H1 (cell line): ENCODE measurements around the gene CUL9. TPM values are rescaled to one million over a fixed set of nuclear protein-coding genes. Genes with fewer than 3 reads are reported as not detected.

ENCODE experiments used
- CTCF ChIA-PET: fragments of 300-600 bp; sonication (Branson Sonifier 250); formaldehyde crosslinking; loops from one replicate; lab custom pipeline; 2021; ENCODE audit not compliant: partially characterized antibody; lab: Charles Lee
- POLR2A ChIA-PET: fragments of 300-600 bp; sonication (Branson Sonifier 250); formaldehyde crosslinking; loops from one replicate; lab custom pipeline; 2021; ENCODE audit warnings: inconsistent platforms; ENCODE audit not compliant: partially characterized antibody; lab: Charles Lee
- DNase-seq, 2 experiments: peaks; one replicate each; pipeline versions ENCODE4 v3.0.0 to v3.0.0-alpha.2; 2010 to 2022; ENCODE audit warnings: low spot score in 2 of 2, low read depth in 1 of 2, mixed read lengths in 1 of 2
- FAIRE-seq: peaks from 2 replicates; lab custom pipeline; 2011; peaks lifted over from hg19 to GRCh38; lab: Jason Lieb, UNC
- H2AFZ ChIP-seq: 2 replicates; pipeline ENCODE4 v1.8.1; 2012; ENCODE audit warnings: low read length, inconsistent platforms
- H2AK5ac ChIP-seq: 2 replicates; pipeline ENCODE4 v1.6.1; 2013; ENCODE audit warnings: low read depth, low read length
- H2BK120ac ChIP-seq: replicated peaks from 2 replicates; pipeline ENCODE3; 2013; ENCODE audit warnings: low read depth, low read length, inconsistent platforms
- H2BK12ac ChIP-seq: 2 replicates; pipeline ENCODE4 v1.6.1; 2013; ENCODE audit warnings: low read depth, low read length
- H2BK15ac ChIP-seq: 2 replicates; pipeline ENCODE4 v1.6.1; 2013; ENCODE audit warnings: low read length
- H2BK20ac ChIP-seq: 2 replicates; pipeline ENCODE4 v1.6.1; 2013; ENCODE audit warnings: low read length
- H2BK5ac ChIP-seq: 2 replicates; pipeline ENCODE4 v1.6.1; 2013; ENCODE audit warnings: low read depth, low read length
- H3K14ac ChIP-seq: 2 replicates; pipeline ENCODE4 v1.6.1; 2013; ENCODE audit warnings: inconsistent platforms; ENCODE audit not compliant: insufficient read length
- H3K18ac ChIP-seq: 2 replicates; pipeline ENCODE4 v1.6.1; 2013; ENCODE audit warnings: low read length; ENCODE audit errors: extremely low read depth
- H3K23ac ChIP-seq: 2 replicates; pipeline ENCODE4 v1.6.1; 2013; ENCODE audit warnings: inconsistent platforms; ENCODE audit not compliant: insufficient read length
- H3K23me2 ChIP-seq: 2 replicates; pipeline ENCODE4 v1.6.1; 2013; ENCODE audit warnings: low read depth, low read length
- H3K27ac ChIP-seq: 2 replicates; pipeline ENCODE4 v1.6.1; 2011; ENCODE audit warnings: low read depth, low read length, inconsistent platforms
- H3K27me3 ChIP-seq, 4 experiments: replicated peaks in 1 of 4; 1 replicate in 1 of 4; 2 replicates in 3 of 4; pipeline versions ENCODE4 v1.6.1 to v1.8.1; 2011 to 2013; ENCODE audit warnings: low read length in 3 of 4, mild to moderate bottlenecking in 3 of 4, inconsistent platforms in 2 of 4, mixed read lengths in 2 of 4, moderate library complexity in 1 of 4; ENCODE audit not compliant: control insufficient read depth in 3 of 4, insufficient read depth in 3 of 4; ENCODE audit errors: extremely low read depth in 1 of 4
- H3K36me3 ChIP-seq, 4 experiments: 2 replicates each; pipeline versions ENCODE4 v1.6.1 to v1.8.1; 2011 to 2013; ENCODE audit warnings: mild to moderate bottlenecking in 4 of 4, low read length in 3 of 4, moderate library complexity in 2 of 4, control low read depth in 1 of 4, inconsistent platforms in 1 of 4; ENCODE audit not compliant: insufficient read depth in 4 of 4, control insufficient read depth in 2 of 4
- H3K4ac ChIP-seq: replicated peaks from 2 replicates; pipeline ENCODE3; 2013; ENCODE audit warnings: low read length, low read depth, mixed read lengths, inconsistent platforms; ENCODE audit not compliant: insufficient read length
- H3K4me1 ChIP-seq, 4 experiments: replicated peaks in 1 of 4; 1 replicate in 1 of 4; 2 replicates in 3 of 4; pipeline versions ENCODE4 v1.6.1 to v1.8.1; 2011 to 2013; ENCODE audit warnings: low read length in 3 of 4, inconsistent platforms in 2 of 4, mixed read lengths in 1 of 4; ENCODE audit not compliant: insufficient read depth in 4 of 4, control insufficient read depth in 3 of 4
- H3K4me2 ChIP-seq, 2 experiments: 2 replicates each; pipeline versions ENCODE4 v1.6.1 to v1.8.1; 2011 to 2013; ENCODE audit warnings: low read depth in 2 of 2, low read length in 2 of 2, control low read depth in 1 of 2, inconsistent platforms in 1 of 2, mild to moderate bottlenecking in 1 of 2; ENCODE audit not compliant: insufficient read depth in 1 of 2
- H3K4me3 ChIP-seq, 4 experiments: fragments of 200-600, 300-600 bp in 1 of 4; sonication (generic), shearing (Covaris generic), sonication (Bioruptor Twin) in 1 of 4; 2 replicates each; pipeline versions ENCODE4 v1.5.1 to v1.8.1; 2011 to 2016; ENCODE audit warnings: low read length in 4 of 4, low read depth in 3 of 4, control low read depth in 2 of 4, inconsistent platforms in 2 of 4, mild to moderate bottlenecking in 2 of 4, mixed read lengths in 1 of 4, moderate library complexity in 1 of 4; ENCODE audit not compliant: insufficient read depth in 2 of 4; ENCODE audit errors: extremely low read depth in 1 of 4
- H3K56ac ChIP-seq: replicated peaks from 2 replicates; pipeline ENCODE3; 2013; ENCODE audit warnings: low read depth, mild to moderate bottlenecking, mixed read lengths, low read length, inconsistent platforms; ENCODE audit not compliant: insufficient read length
- H3K79me1 ChIP-seq: 2 replicates; pipeline ENCODE4 v1.6.1; 2013; ENCODE audit warnings: low read depth, low read length, control low read depth
- H3K79me2 ChIP-seq, 2 experiments: 2 replicates each; pipeline versions ENCODE4 v1.6.1 to v1.8.1; 2012 to 2013; ENCODE audit warnings: low read length in 2 of 2, mild to moderate bottlenecking in 2 of 2, inconsistent platforms in 1 of 2; ENCODE audit not compliant: insufficient read depth in 2 of 2, control insufficient read depth in 1 of 2
- H3K9ac ChIP-seq, 4 experiments: replicated peaks in 1 of 4; 1 replicate in 1 of 4; 2 replicates in 3 of 4; pipeline versions ENCODE4 v1.6.1 to v1.8.1; 2011 to 2013; ENCODE audit warnings: low read depth in 3 of 4, low read length in 3 of 4, control low read depth in 2 of 4, mild to moderate bottlenecking in 2 of 4, moderate library complexity in 2 of 4, inconsistent platforms in 1 of 4; ENCODE audit errors: extremely low read depth in 1 of 4
- H3K9me3 ChIP-seq, 2 experiments: 2 replicates each; pipeline versions ENCODE4 v1.6.1 to v1.8.1; 2012 to 2013; ENCODE audit warnings: mild to moderate bottlenecking in 2 of 2, moderate library complexity in 2 of 2, control low read depth in 1 of 2, inconsistent platforms in 1 of 2, low read depth in 1 of 2, low read length in 1 of 2, mixed read lengths in 1 of 2; ENCODE audit not compliant: insufficient read depth in 2 of 2
- H4K20me1 ChIP-seq, 2 experiments: replicated peaks in 1 of 2; 2 replicates each; pipeline versions ENCODE3 to v1.8.1; 2011 to 2013; ENCODE audit warnings: inconsistent platforms in 2 of 2, low read length in 2 of 2, mild to moderate bottlenecking in 1 of 2; ENCODE audit not compliant: insufficient read depth in 2 of 2, control insufficient read depth in 1 of 2
- H4K5ac ChIP-seq: 2 replicates; pipeline ENCODE4 v1.6.1; 2013; ENCODE audit warnings: low read length, low read depth, mixed read lengths, inconsistent platforms; ENCODE audit not compliant: insufficient read length
- H4K8ac ChIP-seq: 2 replicates; pipeline ENCODE4 v1.8.0; 2013; ENCODE audit warnings: mild to moderate bottlenecking, moderate library complexity, low read length, inconsistent platforms; ENCODE audit not compliant: insufficient read depth; ENCODE audit errors: extremely low read depth
- H4K91ac ChIP-seq: replicated peaks from 2 replicates; pipeline ENCODE3; 2013; ENCODE audit warnings: low read length, mixed read lengths, inconsistent platforms; ENCODE audit not compliant: insufficient read length
- BCL11A ChIP-seq, 2 experiments: IDR thresholded peaks; one replicate each; pipeline ENCODE4 v1.6.1; 2011; ENCODE audit warnings: low read depth in 2 of 2, low read length in 2 of 2, mild to moderate bottlenecking in 2 of 2
- CBX5 ChIP-seq: fragments of 300-800, 300-1000 bp; sonication (generic); IDR thresholded peaks from 2 replicates; pipeline ENCODE4 v1.7.1; 2016; ENCODE audit warnings: antibody characterized with exemption, low read length, low read depth
- CHD1 ChIP-seq: IDR thresholded peaks from 2 replicates; pipeline ENCODE4 v1.6.1; 2012; ENCODE audit warnings: low read depth, low read length, improper control_type of control experiment
- GABPA ChIP-seq: IDR thresholded peaks from 2 replicates; pipeline ENCODE4 v1.6.1; 2011; ENCODE audit warnings: mild to moderate bottlenecking, low read length, moderate library complexity, borderline replicate concordance; ENCODE audit not compliant: insufficient read depth
- RBBP5 ChIP-seq: IDR thresholded peaks from 2 replicates; pipeline ENCODE4 v1.7.1; 2012; ENCODE audit warnings: low read depth, mild to moderate bottlenecking, inconsistent platforms, low read length, moderate library complexity, borderline replicate concordance
- TAF7 ChIP-seq: optimal IDR thresholded peaks from 2 replicates; pipeline ENCODE3; 2011; ENCODE audit warnings: low read depth, mild to moderate bottlenecking, inconsistent platforms, low read length, moderate library complexity, borderline replicate concordance
- TBP ChIP-seq: IDR thresholded peaks from 2 replicates; pipeline ENCODE4 v1.6.1; 2011; ENCODE audit warnings: low read depth, low read length, improper control_type of control experiment
- USF2 ChIP-seq: IDR thresholded peaks from 2 replicates; pipeline ENCODE4 v1.6.1; 2011; ENCODE audit warnings: low read length, improper control_type of control experiment
- ZNF274 ChIP-seq: IDR thresholded peaks from 2 replicates; pipeline ENCODE4 v1.7.0; 2012; ENCODE audit warnings: low read length, borderline replicate concordance; ENCODE audit errors: extremely low read depth
- whole genome bisulfite sequencing, 2 experiments: shearing (Covaris generic) in 1 of 2; methylation state at CpG; one replicate each; pipeline versions ENCODE4 v1.1.6 to v1.1.7; 2013 to 2015; ENCODE audit warnings: low lambda C conversion rate in 2 of 2, mixed read lengths in 2 of 2, inconsistent platforms in 1 of 2, low coverage in 1 of 2, missing lambda C conversion rate in 1 of 2; ENCODE audit not compliant: insufficient replicate concordance in 2 of 2, insufficient coverage in 1 of 2, insufficient read length in 1 of 2; ENCODE audit errors: extremely low coverage in 1 of 2, missing lambda C conversion rate in 1 of 2; 5-methylcytosine and 5-hydroxymethylcytosine counted together
- polyA plus RNA-seq, 7 experiments: library from polyadenylated mRNA; depleted of rRNA in 3 of 7; stranded (reverse) in 5 of 7; unstranded in 2 of 7; fragments of >200 nt in 5 of 7; fragments of 200-250 nt in 2 of 7; gene quantifications; 1 replicate in 5 of 7; 2 replicates in 1 of 7; 4 replicates in 1 of 7; pipeline versions ENCODE4 v1.2.1 to v1.2.3, GENCODE V29; 2011 to 2013; ENCODE audit warnings: missing spikeins in 2 of 7, mixed read lengths in 2 of 7
- total RNA-seq: library from RNA; stranded (reverse); fragmentation: NEBNext Ultra II Directional; extraction: Animal tissue kit (Norgen Biotek cat#: 25700); gene quantifications from 2 replicates; pipeline ENCODE4 v1.2.1, GENCODE V29; 2021
- TF ChIP-seq, protein P1 (sequence below), 3 experiments: IDR thresholded peaks; 1 replicate in 2 of 3; 2 replicates in 1 of 3; pipeline versions ENCODE4 v1.5.1 to v1.6.1; 2011; ENCODE audit warnings: low read length in 3 of 3, mild to moderate bottlenecking in 3 of 3, inconsistent platforms in 2 of 3, low read depth in 1 of 3, moderate library complexity in 1 of 3; ENCODE audit not compliant: insufficient read depth in 1 of 3; ENCODE audit errors: control extremely low read depth in 1 of 3

Gene CUL9
- total and polyA plus RNA-seq, 2 of the 8 experiments (the other 6 are each of a cell fraction or from before 2014, with no cell fraction given) = 7.7 to 9.8 TPM

DNA sequence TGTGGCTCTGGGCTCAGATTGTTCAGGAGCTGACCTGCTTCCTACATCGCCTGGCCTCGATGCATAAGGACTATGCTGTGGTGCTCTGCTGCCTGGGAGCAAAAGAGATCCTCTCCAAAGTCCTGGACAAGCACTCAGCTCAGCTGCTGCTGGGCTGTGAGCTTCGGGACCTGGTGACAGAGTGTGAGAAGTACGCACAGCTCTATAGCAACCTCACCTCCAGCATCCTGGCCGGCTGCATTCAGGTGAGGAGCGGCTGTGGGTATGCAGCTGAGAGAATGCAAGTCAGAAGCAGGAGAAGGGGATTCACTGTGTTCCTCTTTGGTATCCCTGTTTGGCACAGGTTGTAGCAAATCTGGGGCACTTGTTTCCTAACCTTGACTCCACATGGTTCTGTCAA is 17.9 kb downstream of the CUL9 start:
- Histone ChIP-seq H3K56ac (no peak overlapping the region), H3K9ac (no peak overlapping the region), H3K27ac (no peak overlapping the region), H2AK5ac (no peak overlapping the region), H2BK15ac (no peak overlapping the region), H3K23ac (no peak overlapping the region), H3K14ac (no peak overlapping the region), H3K23me2 (no peaks in the 10 kb centered on the region), H2BK5ac (no peak overlapping the region), H3K79me2 (no peaks in the 10 kb centered on the region), H3K36me3 (no peaks in the 10 kb centered on the region), H4K5ac (no peak overlapping the region), H3K9me3 (no peaks in the 10 kb centered on the region), H3K18ac (no peak overlapping the region), H2BK12ac (no peak overlapping the region), H3K4me3 (no peak overlapping the region), H4K91ac (no peak overlapping the region), H2AFZ (no peak overlapping the region), H4K20me1 (no peaks in the 10 kb centered on the region), H2BK120ac (no peak overlapping the region), H3K27me3 (no peaks in the 10 kb centered on the region), H2BK20ac (no peak overlapping the region), H3K4me1 (no peaks in the 10 kb centered on the region), H3K4me2 (no peak overlapping the region), H3K79me1 (no peaks in the 10 kb centered on the region), H3K4ac (no peak overlapping the region), H4K8ac (no peak overlapping the region; the same call in 1 of the 2 replicates)
- DNase-seq (no peak), FAIRE-seq (no peak)
- CTCF ChIA-PET = interaction anchor here (0.7 to 2.1 kb wide), 2 partner anchors 20 to 29 kb away, joined by 3 to 9 read pairs; partner anchors contain the start of gene DNPH1
- WGBS, 2 experiments = 89% methylated on average over 6 of the region's 6 CpGs; no CpG with 5 or more reads in 1 of the 2 experiments
- POLR2A ChIA-PET = interaction anchor here (0.8 to 1.4 kb wide), 2 partner anchors 18 to 26 kb away, joined by 3 read pairs; partner anchors contain the start of gene CUL9
- TF ChIP-seq RBBP5 = no peak
- no peak for TF ChIP-seq USF2
- no peak for TF ChIP-seq TAF7
- TF ChIP-seq CHD1 = no peak
- TF ChIP-seq CBX5 = no peak
- no peak for TF ChIP-seq ZNF274
- no peak for TF ChIP-seq BCL11A (IDR thresholded peaks at IDR 0.05; ENCODE audit: low read depth in 2 of 2, low read length in 2 of 2)
- TF ChIP-seq TBP = no peak
- TF ChIP-seq, protein P1, sequence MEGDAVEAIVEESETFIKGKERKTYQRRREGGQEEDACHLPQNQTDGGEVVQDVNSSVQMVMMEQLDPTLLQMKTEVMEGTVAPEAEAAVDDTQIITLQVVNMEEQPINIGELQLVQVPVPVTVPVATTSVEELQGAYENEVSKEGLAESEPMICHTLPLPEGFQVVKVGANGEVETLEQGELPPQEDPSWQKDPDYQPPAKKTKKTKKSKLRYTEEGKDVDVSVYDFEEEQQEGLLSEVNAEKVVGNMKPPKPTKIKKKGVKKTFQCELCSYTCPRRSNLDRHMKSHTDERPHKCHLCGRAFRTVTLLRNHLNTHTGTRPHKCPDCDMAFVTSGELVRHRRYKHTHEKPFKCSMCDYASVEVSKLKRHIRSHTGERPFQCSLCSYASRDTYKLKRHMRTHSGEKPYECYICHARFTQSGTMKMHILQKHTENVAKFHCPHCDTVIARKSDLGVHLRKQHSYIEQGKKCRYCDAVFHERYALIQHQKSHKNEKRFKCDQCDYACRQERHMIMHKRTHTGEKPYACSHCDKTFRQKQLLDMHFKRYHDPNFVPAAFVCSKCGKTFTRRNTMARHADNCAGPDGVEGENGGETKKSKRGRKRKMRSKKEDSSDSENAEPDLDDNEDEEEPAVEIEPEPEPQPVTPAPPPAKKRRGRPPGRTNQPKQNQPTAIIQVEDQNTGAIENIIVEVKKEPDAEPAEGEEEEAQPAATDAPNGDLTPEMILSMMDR (IDR thresholded peaks at IDR 0.05; ENCODE audit: control extremely low read depth in 1 of 3, insufficient read depth in 1 of 3, low read depth in 1 of 3, low read length in 3 of 3) = no peak
- TF ChIP-seq GABPA = no peak
